Islet precursor cell (in vitro differentiated cells): Measurements from ENCODE around the gene PRRT2.
"Not testable (repeated sequence)": the region's sequence is repeated elsewhere in the genome, so short reads cannot be mapped to it uniquely, and the experiment has no call there.

Experiments
- DNase-seq: peaks from one replicate; pipeline ENCODE4 v3.0.0-alpha.2; 2018

PRRT2 gene

GRCh38 chr16:29812754-29813643 lies 1.0 kb downstream of the PRRT2 start:
- DNase-seq, result no peak

GRCh38 chr16:29813644-29814562 lies 1.9 kb downstream of the PRRT2 start:
- no peak for DNase-seq

GRCh38 chr16:29814592-29814991 lies 2.6 kb downstream of the PRRT2 start:
- no peak for DNase-seq

- DNase-seq, result no peak
Measured at GRCh38 chr16:29815032-29815721, 3.2 kb downstream of the PRRT2 start.

- DNase-seq, result peak; percentile 99
Measured at GRCh38 chr16:29815793-29816693, 4.0 kb downstream of the PRRT2 start, which contains the start of gene PAGR1. PAGR1 (plus strand) TSS chr16:29816152; CDS start chr16:29816526, 374 bp downstream.

- peak; percentile 86 for DNase-seq
Measured at GRCh38 chr16:29816694-29817441, 4.9 kb downstream of the PRRT2 start.

GRCh38 chr16:29818082-29818481 lies 6.1 kb downstream of the PRRT2 start:
- DNase-seq, result no peak

- DNase-seq, result no peak
Measured at GRCh38 chr16:29819506-29819905, 7.5 kb downstream of the PRRT2 start.

GRCh38 chr16:29820271-29820701 lies 8.3 kb downstream of the PRRT2 start, which contains the start of gene MVP:
MVP (plus strand) TSS chr16:29820462; CDS start chr16:29830550, 10,088 bp downstream.
- no peak for DNase-seq

GRCh38 chr16:29820730-29821642 lies 9.0 kb downstream of the PRRT2 start:
- DNase-seq, result no peak

GRCh38 chr16:29821643-29822115 lies 9.7 kb downstream of the PRRT2 start:
- DNase-seq, result peak; percentile 83

- no peak for DNase-seq
Measured at GRCh38 chr16:29824589-29825144, 12.7 kb downstream of the PRRT2 start.

- DNase-seq, result peak; percentile 66
Measured at GRCh38 chr16:29825145-29826044, 13.4 kb downstream of the PRRT2 start.

- no peak for DNase-seq
Measured at GRCh38 chr16:29826342-29826695, 14.3 kb downstream of the PRRT2 start.

- DNase-seq, result no peak
Measured at GRCh38 chr16:29830774-29831173, 18.8 kb downstream of the PRRT2 start.

GRCh38 chr16:29831490-29831889 lies 19.5 kb downstream of the PRRT2 start:
- no peak for DNase-seq

- DNase-seq, result not testable (repeated sequence)
Measured at GRCh38 chr16:29833219-29833618, 21.2 kb downstream of the PRRT2 start.

GRCh38 chr16:29834079-29834478 lies 22.1 kb downstream of the PRRT2 start:
- DNase-seq, result no peak
